Measurements from ENCODE around the gene DYNLT1. TPM values are rescaled to one million over a fixed set of nuclear protein-coding genes. Genes with fewer than 3 reads are reported as not detected.
"Not testable (repeated sequence)": the region's sequence is repeated elsewhere in the genome, so short reads cannot be mapped to it uniquely, and the experiment has no call there.

DYNLT1 gene
- total RNA-seq, 1 experiment from 2014 or later, result 67.6 TPM

- no peak overlapping the region for H3K4me3 ChIP-seq (ENCODE audit: insufficient read depth, low read depth, low read length)
- DNase-seq, result no peak
Measured at GRCh38 chr6:158638324-158638854, 6.2 kb downstream of the DYNLT1 start.

DNA sequence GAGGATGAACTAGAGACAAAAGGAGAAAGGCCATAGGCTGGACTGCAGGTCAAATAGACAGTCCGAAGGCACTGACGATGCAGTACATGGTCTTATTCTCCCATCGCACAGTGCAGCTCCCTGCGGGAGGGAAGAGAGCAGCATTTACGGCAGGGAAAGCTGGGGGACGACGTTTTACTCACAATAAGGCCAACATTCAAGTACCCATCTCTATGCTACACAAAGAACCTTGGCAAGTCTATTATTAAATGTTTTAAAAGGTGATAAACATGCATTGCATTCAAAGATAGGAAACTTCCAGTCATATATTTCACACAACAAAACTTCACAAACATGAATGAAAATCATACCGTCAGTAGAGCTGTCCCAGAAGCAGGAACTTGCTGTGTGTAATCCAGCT lies 7.8 kb downstream of the DYNLT1 start:
- H3K4me3 ChIP-seq (ENCODE audit: insufficient read depth, low read depth, low read length), result no peak overlapping the region
- DNase-seq, result no peak
- peaks cover 4% of the 10 kb centered on the region for H3K36me3 ChIP-seq (replicated peaks; ENCODE audit: control insufficient read depth, insufficient read depth, low read length)
- no peaks in the 10 kb centered on the region for H3K27me3 ChIP-seq (ENCODE audit: control insufficient read depth, insufficient read depth, low read length)

More at GRCh38 chr6:158638324-158638854, 6.2 kb downstream of the DYNLT1 start:
- H3K36me3 ChIP-seq (replicated peaks; ENCODE audit: control insufficient read depth, insufficient read depth, low read length), result peaks cover 4% of the 10 kb centered on the region
- H3K27me3 ChIP-seq (ENCODE audit: control insufficient read depth, insufficient read depth, low read length), result no peaks in the 10 kb centered on the region

DNA sequence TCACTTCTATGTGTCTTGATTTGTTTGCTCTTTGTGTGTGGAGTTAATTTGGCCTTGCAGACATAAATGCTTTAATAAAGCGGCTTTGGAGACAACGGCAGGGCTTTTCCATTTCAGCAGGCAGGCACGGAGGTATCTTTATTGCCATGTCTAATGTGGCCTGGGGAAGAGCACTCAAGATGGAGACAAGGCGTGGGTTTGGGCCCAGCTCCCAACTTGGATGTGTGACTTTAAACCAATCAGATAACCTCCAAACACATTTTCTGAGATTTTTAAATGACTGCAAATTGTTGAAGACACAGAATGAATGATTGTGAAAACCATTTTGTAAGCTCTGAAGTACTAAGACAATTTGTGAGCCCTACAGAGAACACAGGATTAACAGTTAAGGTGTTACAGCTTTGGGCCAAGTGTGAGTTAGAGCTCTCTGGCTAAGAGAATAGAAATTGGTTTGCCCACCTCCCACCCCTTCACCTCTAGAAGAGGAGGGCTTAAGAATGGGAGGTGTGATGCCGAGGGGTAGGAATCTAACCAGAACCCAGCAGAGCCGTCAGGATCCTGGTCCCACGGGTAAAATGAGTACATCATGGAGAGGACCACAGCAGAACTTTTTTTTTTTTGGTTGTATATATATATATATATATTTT lies 9.0 kb downstream of the DYNLT1 start:
- Histone ChIP-seq H3K27me3 (ENCODE audit: control insufficient read depth, insufficient read depth, low read length) (no peaks in the 10 kb centered on the region), H3K36me3 (replicated peaks; ENCODE audit: control insufficient read depth, insufficient read depth, low read length) (peaks cover 5% of the 10 kb centered on the region)
- DNase-seq, result no peak

DNA sequence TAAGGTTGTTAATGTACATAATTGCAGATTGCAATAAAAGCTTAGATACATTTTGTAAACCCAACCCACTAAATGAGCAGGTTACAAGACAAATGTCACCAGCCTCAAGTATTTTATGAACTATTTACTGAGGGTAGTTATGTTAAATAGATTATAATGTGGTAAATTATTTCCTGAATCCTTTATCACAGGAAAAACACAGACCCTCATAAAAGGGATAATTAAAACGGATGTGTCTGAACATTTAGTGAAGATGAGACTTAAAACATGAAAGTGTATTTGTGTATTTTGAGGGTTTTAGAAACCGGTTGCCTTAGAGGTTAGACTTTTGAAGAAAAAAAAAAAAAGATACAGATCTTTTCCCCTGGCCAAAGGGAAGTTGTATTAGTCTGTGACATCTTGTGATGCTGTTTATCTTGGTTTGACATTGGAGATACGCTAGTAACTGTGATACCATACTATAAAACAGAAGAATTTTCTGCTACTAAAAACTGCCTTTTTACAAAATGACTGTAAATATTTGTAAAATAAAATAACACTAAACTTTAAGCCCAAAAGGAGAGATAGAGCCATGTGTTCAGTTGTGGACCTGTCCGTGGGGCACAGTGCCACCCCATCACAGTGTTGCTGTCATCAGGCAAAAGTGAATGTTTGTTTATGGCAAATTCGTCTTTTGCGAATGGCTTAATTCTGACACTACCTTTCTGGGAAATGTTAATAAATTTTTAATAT lies 9.7 kb downstream of the DYNLT1 start:
- Histone ChIP-seq H3K36me3 (replicated peaks; ENCODE audit: control insufficient read depth, insufficient read depth, low read length) (peaks cover 5% of the 10 kb centered on the region), H3K4me3 (ENCODE audit: insufficient read depth, low read depth, low read length) (no peak overlapping the region), H3K27me3 (ENCODE audit: control insufficient read depth, insufficient read depth, low read length) (no peaks in the 10 kb centered on the region)
- DNase-seq, result no peak

More for the DNA sequence above, 9.0 kb downstream of the DYNLT1 start:
- no peak overlapping the region for H3K4me3 ChIP-seq (ENCODE audit: insufficient read depth, low read depth, low read length)

GRCh38 chr6:158633127-158633526 lies 11.4 kb downstream of the DYNLT1 start:
- no peaks in the 10 kb centered on the region for H3K27me3 ChIP-seq (ENCODE audit: control insufficient read depth, insufficient read depth, low read length)
- H3K36me3 ChIP-seq (replicated peaks; ENCODE audit: control insufficient read depth, insufficient read depth, low read length), result peaks cover 3% of the 10 kb centered on the region
- DNase-seq, result no peak
- H3K4me3 ChIP-seq (ENCODE audit: insufficient read depth, low read depth, low read length), result no peak overlapping the region

GRCh38 chr6:158632538-158633119 lies 11.9 kb downstream of the DYNLT1 start:
- H3K4me3 ChIP-seq (ENCODE audit: insufficient read depth, low read depth, low read length); DNase-seq; H3K27me3 ChIP-seq (ENCODE audit: control insufficient read depth, insufficient read depth, low read length); H3K36me3 ChIP-seq (replicated peaks; ENCODE audit: control insufficient read depth, insufficient read depth, low read length): not testable (repeated sequence)

DNA sequence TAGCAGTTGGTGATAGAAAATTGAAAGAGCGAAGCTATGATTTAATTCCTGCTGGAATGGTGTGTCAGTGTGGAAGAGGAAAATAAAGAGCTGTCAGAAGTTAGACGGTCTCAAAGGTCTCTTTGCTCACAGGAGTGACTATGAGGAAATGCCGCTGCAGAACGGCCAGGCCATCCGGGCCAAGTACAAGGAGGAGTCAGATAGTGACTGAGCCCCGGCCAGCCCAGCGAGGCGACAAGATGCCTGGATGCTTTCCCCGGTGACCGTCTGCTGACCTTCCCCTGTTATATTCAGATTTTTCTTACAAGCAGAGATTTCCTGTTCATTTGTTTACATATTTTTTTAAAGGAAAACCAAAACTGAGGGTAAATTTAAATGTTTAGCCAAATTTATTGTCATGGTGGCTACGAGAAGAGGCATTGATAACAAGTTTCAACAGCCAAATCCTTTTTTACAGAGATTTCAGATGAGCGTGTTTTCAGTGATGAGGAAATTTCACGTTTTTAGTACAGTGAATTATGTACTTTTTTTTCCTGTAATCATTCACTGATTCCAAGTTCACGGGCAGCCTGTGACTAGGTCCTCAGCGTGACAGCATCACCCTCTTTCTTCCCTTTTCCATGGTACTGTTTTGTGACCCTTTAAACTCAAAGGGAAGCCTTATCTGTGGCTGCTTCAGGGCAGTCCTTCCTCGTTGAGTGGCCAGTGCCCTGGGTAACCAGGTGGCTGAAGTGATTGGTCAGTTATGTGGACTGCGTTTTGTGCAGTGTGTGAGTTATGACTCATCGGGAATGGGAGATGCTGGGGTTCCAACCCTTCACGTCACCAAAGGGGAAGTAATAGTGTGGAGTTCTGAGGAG lies 12.6 kb downstream of the DYNLT1 start:
- no peak for DNase-seq
- H3K36me3 ChIP-seq (replicated peaks; ENCODE audit: control insufficient read depth, insufficient read depth, low read length), result peaks cover 8% of the 10 kb centered on the region

DNA sequence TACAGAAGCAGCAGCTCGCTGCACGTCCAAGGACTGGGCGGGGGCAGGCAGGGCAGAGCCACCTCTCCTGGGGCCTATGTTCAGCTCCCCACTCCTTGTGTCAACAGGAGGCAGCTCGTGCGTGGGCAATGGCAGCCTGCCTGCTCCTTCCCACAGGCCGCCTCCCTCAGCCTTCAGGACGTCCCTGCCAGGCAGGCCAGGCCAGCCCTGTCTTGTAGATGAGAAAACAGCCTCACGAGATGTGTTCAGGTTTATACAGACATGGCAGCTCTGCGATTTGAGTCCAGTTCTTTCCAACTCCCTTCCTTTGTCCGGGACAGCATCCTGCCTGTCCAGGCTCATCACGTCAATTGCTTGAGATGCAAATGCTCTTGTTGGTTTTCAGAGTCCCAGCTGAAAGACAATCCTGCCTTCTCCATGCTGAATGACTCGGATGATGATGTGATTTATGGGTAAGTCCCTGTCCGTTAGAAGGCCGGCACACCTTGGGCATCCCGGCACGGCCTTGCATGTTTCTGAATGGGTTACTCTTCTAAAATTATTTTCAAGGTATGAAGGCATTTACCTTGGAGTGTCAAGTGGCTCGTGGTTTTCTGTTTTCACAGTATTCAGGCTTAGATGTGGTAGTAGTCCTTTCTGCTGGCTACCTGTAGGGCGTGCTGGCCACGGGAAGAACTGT lies 13.5 kb downstream of the DYNLT1 start:
- H3K27me3 ChIP-seq (ENCODE audit: control insufficient read depth, insufficient read depth, low read length), result no peaks in the 10 kb centered on the region
- H3K4me3 ChIP-seq (ENCODE audit: insufficient read depth, low read depth, low read length), result no peak overlapping the region
- no peak for DNase-seq
- H3K36me3 ChIP-seq (replicated peaks; ENCODE audit: control insufficient read depth, insufficient read depth, low read length), result peaks cover 11% of the 10 kb centered on the region

More for the DNA sequence above, 12.6 kb downstream of the DYNLT1 start:
- H3K4me3 ChIP-seq (ENCODE audit: insufficient read depth, low read depth, low read length), result no peak overlapping the region
- H3K27me3 ChIP-seq (ENCODE audit: control insufficient read depth, insufficient read depth, low read length), result no peaks in the 10 kb centered on the region

- DNase-seq, result peak; percentile 79
- Histone ChIP-seq H3K27me3 (ENCODE audit: control insufficient read depth, insufficient read depth, low read length) (no peaks in the 10 kb centered on the region), H3K4me3 (ENCODE audit: insufficient read depth, low read depth, low read length) (no peak overlapping the region), H3K36me3 (replicated peaks; ENCODE audit: control insufficient read depth, insufficient read depth, low read length) (peaks cover 14% of the 10 kb centered on the region)
Measured at GRCh38 chr6:158629367-158630221, 14.9 kb downstream of the DYNLT1 start.

- H3K4me3 ChIP-seq (ENCODE audit: insufficient read depth, low read depth, low read length), result no peak overlapping the region
- peak; percentile 36 for DNase-seq
- no peaks in the 10 kb centered on the region for H3K27me3 ChIP-seq (ENCODE audit: control insufficient read depth, insufficient read depth, low read length)
- H3K36me3 ChIP-seq (replicated peaks; ENCODE audit: control insufficient read depth, insufficient read depth, low read length), result peaks cover 14% of the 10 kb centered on the region
Measured at GRCh38 chr6:158628542-158628941, 16.0 kb downstream of the DYNLT1 start.

DNA sequence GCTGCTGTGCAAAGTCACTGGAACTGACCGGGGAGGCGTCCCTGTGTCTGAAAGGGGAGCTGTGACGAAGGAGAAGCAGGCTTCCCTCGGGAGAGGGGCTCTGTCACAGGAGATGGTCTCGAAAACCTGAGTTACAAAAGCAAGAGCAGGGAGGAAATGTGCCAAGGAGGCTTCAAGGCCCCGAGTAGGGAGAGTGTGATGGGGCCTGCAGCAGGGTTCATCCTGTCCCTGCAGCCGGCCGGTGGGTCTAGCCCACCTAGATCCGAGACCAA lies 16.7 kb downstream of the DYNLT1 start:
- Histone ChIP-seq H3K27me3 (ENCODE audit: control insufficient read depth, insufficient read depth, low read length) (no peaks in the 10 kb centered on the region), H3K4me3 (ENCODE audit: insufficient read depth, low read depth, low read length) (no peak overlapping the region), H3K36me3 (replicated peaks; ENCODE audit: control insufficient read depth, insufficient read depth, low read length) (peaks cover 14% of the 10 kb centered on the region)
- no peak for DNase-seq

DNA sequence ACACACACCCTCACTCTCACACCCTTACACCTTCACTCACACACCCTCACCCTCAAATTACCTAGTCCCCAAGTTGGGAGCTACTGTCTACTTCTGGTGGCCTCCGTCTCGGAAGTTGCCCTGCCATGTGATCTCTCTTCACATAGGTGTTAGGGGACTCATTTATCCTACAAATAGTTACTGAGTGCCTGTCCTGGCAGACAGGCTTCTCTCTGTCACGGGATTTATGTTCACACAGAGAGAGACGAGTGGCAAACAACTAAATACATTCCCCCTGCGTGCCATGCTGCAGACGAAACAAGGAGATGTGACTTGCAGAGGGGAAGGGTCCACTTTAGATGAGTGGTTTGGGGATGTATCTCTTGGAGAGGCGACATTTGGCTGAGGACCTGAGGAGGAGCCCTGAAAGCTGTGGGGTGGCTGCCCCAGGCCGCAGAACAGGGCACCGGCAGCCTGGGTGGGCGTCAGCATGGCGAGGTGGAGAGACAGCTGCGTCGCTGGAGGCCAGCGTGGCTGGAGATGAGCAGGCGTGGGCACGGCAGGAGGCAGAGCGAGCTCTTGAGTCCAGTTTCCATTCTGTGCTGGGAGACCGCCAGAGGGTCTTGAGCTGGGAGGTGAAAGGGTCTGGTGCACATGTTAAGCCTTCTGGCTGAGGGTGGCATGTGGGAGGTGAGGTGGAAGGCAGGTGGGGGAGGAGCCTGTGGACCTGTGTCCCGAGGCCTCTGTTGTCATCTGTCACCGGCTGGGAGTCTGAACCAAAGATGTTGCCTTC lies 17.2 kb downstream of the DYNLT1 start:
- Histone ChIP-seq H3K4me3 (ENCODE audit: insufficient read depth, low read depth, low read length) (no peak overlapping the region), H3K27me3 (ENCODE audit: control insufficient read depth, insufficient read depth, low read length) (no peaks in the 10 kb centered on the region), H3K36me3 (replicated peaks; ENCODE audit: control insufficient read depth, insufficient read depth, low read length) (peaks cover 16% of the 10 kb centered on the region)
- DNase-seq, result peak; percentile 44

Data from H7 (cell line).